HG02852 (cell line): Measurements from ENCODE around the gene CXCL1.

ENCODE experiments used
- ATAC-seq: cut with Tn5 transposase; IDR thresholded peaks from one replicate; pipeline ENCODE4 v1.9.1; 2021; ENCODE audit warnings: mild to moderate bottlenecking, moderate library complexity; ENCODE audit not compliant: unreplicated experiment

The CXCL1 gene

GRCh38 chr4:73869130-73870055, at the start of gene CXCL1:
CXCL1 (plus strand) TSS chr4:73869393; CDS start chr4:73869471, 78 bp downstream.
- no peak for ATAC-seq

DNA sequence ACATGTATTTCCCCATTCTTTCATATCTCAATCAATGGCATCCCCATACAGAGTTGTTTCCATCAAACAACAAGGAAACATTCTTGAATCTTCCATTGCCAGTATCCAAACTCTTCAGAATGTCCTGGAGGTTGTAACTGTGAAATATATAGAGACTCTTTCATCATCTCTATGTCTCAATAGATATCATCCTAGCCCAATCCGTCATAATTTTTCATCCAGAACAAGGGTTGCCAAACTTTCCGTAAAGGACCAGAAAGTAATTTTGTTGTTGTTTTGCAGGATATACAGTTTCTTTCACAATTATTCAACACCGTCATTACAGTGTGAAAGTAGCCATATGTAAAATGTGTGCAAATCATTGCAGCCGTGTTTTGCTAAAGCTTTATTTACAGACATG, 47.9 kb upstream of the CXCL1 start:
- ATAC-seq: no peak

GRCh38 chr4:73822389-73822788, 46.8 kb upstream of the CXCL1 start:
- ATAC-seq: no peak

- ATAC-seq: no peak
These were observed 46.2 kb upstream of the CXCL1 start for GRCh38 chr4:73822812-73823504.

GRCh38 chr4:73823760-73824159, 45.4 kb upstream of the CXCL1 start:
- ATAC-seq: no peak

- no peak for ATAC-seq
These were observed 40.2 kb upstream of the CXCL1 start for GRCh38 chr4:73828956-73829355.

- no peak for ATAC-seq
These were observed 37.6 kb upstream of the CXCL1 start for GRCh38 chr4:73831569-73831968.

DNA sequence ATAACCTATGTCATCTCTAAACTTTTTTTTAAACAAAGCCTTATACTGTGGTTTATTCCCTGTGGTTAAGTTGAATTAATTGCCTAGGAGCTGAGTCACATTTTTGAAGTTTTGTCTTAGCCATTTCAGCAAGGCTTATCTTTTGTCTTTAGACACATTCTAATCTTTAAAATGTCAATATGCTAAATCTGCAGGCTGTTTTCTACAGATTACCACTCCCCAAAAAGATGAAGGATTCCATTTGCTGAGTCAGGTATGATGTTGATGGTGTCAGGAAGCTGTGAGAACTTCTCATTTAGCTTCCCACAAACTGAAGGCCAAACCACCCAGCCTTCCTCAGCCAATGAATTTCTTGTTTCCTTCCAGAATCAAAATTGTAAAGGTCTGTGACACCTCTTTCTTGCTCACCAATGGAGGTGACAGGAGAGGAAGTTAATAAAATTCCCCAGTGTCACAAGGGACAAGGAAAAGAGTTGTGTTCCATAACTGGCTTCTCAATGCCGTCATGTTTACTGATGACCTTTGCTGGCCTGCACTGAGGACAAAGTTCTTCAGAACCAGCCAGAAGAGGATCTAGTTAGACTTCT, 36.4 kb upstream of the CXCL1 start:
- no peak for ATAC-seq

- no peak for ATAC-seq
These were observed 32.6 kb upstream of the CXCL1 start, which contains the start of gene CXCL6 for GRCh38 chr4:73836373-73837279. CXCL6 (plus strand) TSS chr4:73836678; CDS start chr4:73836751, 73 bp downstream.

DNA sequence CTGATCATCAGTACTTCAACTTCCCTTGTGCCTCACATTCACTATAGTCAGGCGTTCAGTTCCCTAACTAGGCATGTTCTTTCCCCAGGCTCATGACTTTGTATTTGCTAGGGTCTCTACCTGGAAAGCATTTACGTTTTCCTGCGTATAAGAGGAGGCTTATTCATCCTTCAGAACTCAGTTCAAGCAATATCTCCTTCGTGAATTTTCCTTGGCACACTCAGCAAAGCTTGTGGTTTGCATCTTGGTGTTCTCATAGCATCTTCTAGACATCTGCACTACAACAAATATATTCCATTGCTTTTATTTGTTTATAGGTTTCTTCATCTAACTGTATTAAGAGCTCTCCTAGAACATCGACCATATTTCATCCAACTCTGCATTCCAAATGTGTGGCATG, 30.1 kb upstream of the CXCL1 start:
- no peak for ATAC-seq

DNA sequence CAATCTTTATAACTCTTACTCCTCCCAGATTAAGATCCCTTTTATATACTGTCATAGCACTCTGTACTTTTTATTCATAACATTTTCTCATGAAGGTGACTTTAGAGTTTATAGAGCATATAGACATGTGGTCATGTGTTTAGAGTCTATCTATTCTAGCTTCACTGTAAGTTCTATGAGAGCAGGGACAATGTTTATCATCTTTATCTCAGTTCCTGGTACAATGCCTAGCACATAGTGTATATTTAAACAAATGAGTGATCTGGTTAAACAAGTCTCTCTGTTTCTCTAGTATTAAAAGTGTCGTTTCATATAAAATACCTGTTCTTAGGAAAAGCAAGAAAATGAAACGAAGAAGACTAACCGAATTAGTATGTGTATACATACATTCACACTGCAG, 29.5 kb upstream of the CXCL1 start:
- ATAC-seq: no peak

DNA sequence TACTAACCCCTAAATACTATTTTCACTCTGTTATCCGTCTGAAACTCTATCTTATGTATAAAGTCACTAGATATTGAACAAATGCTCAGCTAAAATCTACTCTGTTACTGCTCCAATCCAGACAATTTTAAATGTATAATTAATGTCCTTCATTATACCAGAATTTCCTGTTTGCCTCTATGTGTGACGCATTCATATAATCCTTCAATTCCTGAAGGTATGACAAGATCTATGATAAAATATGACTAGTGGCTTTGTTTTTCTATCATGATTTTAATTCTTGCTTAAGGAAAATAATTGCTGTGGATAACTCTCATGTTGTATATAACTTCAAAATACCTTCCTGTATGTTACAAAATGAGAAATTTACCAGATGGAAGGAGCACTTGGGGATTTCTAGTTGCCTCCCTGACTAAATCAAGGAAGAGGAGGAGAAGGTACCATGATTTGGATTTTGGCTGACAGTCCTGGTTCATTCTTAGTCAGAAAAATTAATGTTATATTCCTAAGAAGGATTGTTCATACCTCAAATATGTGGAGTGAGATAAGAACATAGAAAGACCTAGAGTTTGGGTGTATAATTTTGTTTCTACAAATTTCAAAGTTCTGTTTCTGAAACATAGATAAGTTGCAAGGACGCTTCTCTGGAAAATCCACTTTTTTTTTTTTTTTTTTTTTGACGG, 27.8 kb upstream of the CXCL1 start:
- ATAC-seq: no peak

DNA sequence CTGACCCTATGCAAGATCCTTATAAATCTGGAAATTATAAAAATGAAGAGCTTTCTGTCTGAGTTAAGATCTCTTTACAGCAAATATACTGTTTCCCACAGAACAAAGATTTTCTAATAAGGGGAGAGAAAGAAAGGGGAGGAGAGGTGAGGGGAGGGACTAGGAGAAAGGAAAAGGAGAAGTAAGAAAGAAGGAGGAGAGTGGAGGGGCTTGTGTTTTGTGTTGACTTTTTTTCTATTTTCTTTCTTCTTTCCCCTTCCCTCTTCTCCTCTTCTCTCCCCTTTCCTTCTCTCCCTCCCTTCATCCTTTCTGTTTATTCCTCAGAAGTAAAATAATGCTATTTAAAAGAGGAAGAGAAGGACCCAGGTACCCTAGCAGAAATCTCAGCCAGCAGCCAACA, 26.5 kb upstream of the CXCL1 start:
- ATAC-seq: no peak

- no peak for ATAC-seq
These were observed 25.8 kb upstream of the CXCL1 start for GRCh38 chr4:73843369-73843768.

DNA sequence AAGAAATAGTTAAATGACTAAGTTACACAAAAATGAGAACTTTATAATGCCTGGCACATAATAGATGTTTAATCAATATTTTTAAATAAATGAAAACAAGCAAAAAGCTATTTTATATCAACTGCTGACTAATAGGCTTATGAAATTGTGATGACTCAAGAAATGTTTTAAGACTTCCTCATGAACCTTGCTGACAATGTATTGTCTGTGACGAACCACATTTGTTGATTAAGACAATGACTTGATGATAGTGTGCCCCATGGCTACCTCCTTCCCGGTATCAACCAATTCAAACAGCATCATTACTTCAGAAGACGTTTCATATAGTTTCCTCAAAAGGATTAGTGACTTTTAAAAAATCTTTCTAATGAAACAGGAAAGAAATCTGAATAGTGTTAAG, 24.8 kb upstream of the CXCL1 start:
- no peak for ATAC-seq

GRCh38 chr4:73844806-73845205, 24.4 kb upstream of the CXCL1 start:
- no peak for ATAC-seq

GRCh38 chr4:73847526-73848182, 21.5 kb upstream of the CXCL1 start:
- no peak for ATAC-seq

GRCh38 chr4:73848183-73848777, 20.9 kb upstream of the CXCL1 start:
- no peak for ATAC-seq
